HT1080 (cell line): ENCODE data around the gene MTURN. TPM values are rescaled to one million over a fixed set of nuclear protein-coding genes. Genes with fewer than 3 reads are reported as not detected.
A peak's percentile ranks its signal among the peaks of the same experiment; 100 is the strongest.

Experiments
- DNase-seq: peaks from one replicate; pipeline ENCODE4 v3.0.0-alpha.2; 2015; ENCODE audit warnings: low read depth
- total RNA-seq: library from RNA; depleted of rRNA; stranded (reverse); fragments of >200 nt; shearing (Covaris generic); gene quantifications from 2 replicates; pipeline ENCODE4 v1.2.3, GENCODE V29; 2014

MTURN gene
- total RNA-seq, 1 experiment from 2014 or later, result 2.4 TPM

DNA sequence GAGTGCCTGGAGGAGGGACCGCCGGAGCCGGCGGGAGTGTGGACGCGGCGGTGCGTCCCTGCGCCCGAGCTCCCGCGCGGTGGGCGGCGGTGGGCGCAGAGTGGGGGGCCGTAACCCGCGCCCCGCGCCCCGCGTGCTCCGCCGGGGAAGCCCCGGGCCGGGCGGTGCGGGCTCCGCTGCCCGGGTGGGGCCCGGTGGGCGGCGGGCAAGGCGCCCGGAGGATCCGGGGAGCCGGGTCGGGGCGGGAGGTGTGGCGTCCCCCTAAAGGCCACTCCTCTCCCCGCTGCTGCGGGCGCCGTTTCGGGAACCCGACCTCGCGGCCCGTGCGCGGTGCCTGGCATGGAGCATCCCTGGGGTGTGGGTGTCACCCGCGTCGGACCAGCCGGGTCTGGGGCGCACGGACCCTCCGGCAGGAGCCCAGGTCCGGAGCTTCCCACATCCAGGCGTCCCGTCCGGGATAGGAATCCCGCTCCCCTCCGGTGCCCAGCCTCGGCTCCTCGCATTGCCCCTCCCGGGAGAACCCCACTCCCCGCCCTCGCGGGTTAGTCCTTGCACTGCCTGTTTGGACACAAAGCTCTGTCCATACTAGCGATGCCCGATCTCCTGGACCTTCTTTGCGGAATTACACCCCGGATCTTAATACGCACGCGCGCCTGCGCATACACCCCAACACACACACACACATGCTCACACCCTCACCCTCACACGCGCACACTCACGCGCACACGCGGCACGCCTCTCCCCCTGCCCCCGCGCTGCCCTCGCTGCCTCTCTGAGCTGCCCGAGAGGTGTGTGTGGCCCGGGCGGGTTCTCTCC is 723 bp downstream of the MTURN start:
- peak; percentile 21 for DNase-seq

DNA sequence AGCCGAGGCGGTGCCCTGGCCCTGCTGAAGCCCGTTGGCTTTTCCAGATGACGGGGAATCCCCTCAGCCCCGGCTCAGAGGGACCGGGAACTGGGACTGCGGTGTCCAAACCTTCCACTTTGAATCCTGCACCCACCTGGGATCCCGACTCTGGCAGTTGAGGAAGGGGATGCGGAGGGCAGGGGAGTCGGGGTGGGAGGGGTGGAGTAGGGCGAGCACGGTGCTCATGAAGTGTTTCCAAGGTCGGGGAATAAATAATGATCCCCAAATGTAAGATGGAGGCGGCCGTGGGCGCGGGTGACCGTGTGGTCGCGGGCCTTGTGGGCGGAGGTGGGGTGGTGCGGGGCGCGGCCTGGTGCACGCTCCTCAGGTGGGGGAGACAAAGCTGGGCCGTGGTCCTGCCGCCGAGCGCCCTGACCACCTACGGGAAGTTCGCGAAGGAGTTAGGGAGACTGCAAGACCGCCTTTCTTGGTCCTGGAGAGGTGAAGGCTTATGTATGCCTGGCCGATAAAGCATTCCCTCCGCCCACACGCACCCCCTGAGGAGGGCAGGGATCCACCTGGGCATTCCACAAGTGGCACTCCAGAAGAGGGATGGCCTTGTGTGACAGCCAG is 1.4 kb downstream of the MTURN start:
- no peak for DNase-seq

DNA sequence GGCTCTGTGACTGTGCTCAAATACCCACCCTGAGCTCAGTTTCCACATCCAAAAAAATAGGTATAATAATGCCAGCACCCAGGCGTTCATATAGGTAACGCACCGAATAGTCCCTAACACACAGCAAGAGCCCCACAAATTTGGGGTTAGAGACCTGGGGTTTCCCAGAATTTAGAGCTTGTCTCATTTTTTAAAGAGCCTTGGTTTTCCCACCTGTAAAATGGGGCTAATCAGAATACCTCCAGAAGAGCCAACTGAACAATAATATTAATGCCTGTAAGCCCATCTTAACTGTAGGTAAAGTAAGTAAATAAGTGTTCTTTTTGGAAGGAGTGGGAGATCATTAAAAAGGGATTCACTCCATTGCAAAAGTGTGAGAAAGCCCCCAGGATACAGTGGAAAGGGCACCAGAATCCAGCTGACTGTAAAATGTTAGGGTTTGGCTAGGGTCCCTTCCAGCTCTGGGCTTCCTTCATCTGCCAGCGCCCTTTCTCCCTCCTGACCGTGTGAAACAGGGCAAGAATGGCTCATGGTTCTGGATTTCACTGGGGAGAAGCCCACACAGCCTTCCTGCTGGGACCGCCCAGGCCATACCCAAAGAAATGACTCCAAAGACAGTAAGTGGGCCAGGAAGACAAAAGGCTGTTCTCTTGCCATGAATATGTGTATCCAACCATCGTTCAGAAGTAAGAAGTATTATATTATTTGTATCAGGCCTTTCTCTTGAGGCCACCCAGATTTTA is 2.1 kb downstream of the MTURN start:
- DNase-seq, result no peak

DNA sequence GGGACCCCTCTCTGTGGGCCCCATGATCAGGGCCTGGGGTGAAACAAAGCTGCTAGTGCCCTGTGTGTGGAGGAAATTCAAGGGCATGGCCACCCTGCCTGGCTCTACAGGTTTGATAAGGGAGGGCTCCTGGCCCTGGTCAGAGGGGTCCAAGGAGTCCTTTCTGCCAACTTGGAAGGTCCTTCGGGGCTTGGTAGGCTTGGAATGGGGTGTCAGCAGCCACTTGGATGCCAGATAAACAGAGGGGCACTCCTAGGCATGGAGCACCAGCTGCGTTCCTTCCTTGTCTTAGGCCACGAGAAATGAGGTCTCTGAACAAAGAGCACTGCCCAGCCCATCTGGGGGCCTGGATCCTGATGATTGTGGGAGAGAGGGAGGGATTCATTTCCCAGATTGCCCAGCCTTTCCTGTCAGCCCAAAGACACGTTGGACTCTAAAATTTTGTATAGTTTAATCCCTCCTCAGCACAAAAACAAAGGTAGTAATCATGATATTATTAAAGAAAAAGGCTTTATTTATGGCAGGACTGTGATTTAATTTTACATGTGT is 5.1 kb downstream of the MTURN start:
- DNase-seq, result no peak

DNA sequence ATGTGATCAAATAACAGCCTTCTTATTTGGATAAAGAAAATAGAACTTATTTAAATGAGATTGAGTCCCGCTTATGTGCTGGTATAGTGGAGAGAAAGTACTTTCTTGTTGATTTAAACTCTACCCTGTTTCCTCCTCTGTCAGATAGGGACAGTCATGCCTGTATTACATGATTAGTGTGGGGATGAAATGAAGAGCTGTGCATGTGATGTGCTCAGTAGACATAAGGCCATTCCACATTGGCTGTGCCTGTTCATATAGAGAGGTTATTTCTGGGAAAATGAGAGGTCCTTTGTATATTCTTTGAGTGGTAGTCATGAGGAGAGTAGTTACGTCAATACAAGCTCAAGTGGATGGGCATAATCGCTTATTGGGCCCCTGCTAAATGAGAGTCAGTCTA is 5.7 kb downstream of the MTURN start:
- DNase-seq, result no peak

DNA sequence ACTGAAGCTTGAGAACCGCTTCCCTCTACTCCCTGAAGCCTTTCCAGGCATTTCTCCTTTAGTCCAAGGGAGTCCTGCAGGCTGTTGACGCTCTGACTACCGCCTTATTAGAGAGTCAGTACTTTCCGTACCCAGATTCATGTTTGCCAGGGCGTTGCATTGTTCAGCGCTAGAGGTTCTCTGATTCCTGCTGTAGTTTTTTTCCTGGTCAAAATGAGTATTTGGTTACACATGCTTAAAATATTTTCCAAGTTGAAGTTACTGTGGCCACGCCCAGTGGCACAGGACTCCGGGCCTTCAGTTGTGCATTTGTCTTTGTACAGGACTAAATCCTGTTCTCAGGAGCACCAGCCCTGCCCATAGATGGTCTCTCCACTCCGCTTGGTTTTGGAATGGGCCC is 7.9 kb downstream of the MTURN start:
- DNase-seq, result peak; percentile 48

DNA sequence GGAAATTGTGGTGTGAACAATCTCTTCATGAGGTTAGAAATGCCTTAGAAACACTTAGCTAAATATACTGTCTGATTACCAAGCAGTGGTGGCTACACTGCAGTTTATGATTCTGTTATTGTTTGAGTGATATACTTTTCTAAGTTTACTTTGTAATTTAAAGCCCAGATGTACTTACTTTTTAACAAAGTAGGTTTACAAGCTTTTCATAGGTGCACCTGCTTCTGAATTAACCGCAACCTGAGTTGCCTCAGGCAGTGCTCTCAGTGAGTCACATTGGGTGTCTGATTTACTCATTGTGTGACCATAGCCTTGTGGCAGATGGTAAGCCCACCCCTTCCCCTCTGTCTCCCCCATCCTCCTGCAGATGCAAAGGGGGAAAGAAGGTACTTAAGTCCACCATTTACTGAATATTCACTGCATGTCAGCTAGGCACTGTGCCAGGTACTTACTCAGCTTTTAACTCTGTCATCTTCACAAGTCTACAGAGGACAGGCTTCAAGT is 9.0 kb downstream of the MTURN start:
- peak; percentile 51 for DNase-seq

DNA sequence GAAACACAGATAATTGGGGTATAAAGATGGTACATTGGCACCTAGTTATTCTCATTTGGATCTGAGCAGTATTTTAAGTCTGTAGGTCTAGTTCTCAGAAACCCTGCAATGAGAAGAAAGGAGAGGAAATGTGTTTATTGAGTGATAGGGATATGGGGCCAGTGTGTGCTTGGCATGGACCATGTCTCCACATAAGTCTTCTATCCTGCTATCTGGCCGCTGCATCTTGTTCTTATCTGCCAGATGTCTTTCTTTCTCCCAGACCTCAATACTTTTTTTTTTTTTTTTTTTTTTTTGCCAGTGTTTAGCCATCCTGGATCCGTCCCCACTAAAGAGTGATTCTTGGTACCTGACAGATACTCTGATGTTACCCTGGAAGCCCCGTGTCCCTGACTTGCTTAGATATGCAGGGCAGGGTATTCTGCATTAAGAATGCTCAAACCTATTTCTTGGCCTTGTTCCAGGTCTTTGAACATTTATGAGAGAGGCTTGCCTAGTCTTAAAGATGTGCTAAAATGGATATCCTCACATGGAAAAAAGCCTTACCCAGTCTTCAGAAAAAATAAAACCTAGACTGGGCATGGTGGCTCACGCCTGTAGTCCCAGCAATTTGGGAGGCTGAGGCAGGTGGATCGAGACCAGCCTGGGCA is 10.0 kb downstream of the MTURN start:
- DNase-seq, result no peak

DNA sequence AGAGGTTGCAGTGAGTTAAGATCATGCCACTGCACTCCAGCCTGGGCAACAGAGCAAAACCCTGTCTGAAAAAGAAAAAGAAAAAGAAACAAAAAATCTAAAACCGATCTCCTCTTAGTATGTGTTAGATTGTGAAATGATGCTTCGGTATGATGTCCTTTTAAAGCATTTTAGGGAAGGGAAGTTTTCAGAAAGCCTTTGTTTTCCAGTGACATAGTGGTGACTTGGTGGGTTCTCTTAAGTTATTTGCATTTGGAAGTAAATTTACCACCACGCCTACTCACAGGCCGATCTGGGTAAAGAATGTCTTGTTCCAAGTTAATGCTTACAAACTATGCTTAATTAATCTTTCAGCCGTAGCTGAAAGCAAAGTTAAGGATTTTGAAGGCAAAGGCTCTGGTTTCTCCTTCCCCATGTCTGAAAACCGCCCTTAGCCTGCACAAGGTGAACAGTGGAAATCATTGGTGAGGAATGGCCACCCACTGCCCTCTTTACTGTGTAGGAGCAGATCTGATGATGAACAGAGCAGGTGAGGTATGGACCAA is 10.7 kb downstream of the MTURN start:
- DNase-seq, result no peak

DNA sequence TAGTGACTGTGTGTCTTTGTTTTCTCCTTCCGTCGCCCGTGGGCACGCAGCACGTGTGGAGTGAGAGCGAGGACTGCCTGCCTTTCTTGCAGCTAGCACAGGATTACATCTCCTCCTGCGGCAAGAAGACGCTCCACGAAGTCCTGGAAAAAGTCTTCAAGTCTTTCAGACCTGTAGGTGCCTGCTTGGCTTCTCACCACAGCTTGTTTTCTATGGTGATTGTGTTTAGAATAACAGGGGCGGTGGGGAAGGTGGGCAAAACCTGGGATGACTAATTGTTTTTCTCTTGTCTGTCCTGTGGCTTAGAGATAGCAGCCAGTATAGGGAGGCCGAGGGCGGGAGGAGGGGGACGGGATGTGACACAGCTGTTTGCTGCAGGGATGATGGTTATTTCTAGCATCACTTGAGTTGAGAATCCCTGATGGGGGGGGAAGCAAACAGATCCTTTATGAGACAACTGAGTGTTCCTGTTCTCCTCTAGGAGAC is 11.4 kb downstream of the MTURN start:
- DNase-seq, result peak; percentile 53

DNA sequence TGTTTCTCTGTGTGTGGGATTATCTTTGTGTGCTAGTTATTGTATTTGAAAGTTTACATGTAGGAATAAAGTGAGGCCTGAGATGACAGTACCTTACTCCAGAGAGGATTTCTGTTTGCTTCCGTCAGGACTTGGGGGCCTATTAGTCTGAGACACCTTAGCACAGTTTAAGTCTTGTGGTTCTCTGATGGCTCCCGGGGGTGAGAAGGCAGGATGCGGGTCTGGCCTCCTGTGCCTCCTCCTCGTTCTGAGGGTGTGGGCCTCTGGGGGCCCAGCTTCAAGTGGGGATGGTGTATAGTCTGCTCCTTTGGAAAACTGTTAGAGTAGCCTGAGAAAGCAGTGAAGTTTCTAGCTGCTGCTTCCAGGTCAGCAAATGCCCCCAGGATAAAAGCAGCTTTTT is 12.4 kb downstream of the MTURN start:
- no peak for DNase-seq

DNA sequence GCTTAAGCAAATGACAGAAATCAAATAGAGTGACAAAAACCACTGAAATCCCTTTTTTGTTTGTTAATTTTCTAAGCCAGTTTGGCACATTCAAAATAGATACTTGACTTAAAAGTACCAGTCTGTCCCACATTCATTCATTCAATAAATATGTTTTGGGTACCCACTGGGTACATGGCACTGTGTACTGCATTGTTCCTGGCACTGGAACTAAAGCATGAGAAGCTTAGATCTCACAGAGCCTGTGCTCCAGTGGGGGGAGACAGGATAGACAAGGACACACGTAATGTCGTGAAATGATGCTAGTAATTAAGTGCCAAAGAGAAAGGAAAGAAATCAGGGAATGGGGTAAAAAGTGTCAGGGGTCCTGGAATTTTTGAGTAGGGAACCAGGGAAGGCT is 13.0 kb downstream of the MTURN start:
- DNase-seq, result no peak

DNA sequence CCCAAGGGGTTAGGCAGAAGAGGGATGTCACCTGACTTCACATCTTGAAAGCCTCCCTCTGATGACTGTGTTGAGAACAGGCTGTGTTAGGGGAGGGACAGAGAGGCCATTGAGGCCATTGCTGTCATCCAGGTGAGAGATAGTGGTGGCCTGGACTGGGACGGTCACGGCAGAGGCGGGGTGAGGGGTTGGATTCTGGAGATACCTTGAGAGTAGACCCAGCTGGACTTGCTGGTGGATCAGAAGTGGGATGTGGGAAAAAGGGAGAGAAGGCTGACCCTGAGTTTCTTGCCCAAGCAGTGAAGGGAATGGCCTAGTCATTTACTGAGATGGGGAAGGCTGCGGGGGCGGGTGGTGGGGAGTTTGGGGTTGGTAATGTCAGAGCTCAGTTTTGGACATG is 13.6 kb downstream of the MTURN start:
- no peak for DNase-seq

DNA sequence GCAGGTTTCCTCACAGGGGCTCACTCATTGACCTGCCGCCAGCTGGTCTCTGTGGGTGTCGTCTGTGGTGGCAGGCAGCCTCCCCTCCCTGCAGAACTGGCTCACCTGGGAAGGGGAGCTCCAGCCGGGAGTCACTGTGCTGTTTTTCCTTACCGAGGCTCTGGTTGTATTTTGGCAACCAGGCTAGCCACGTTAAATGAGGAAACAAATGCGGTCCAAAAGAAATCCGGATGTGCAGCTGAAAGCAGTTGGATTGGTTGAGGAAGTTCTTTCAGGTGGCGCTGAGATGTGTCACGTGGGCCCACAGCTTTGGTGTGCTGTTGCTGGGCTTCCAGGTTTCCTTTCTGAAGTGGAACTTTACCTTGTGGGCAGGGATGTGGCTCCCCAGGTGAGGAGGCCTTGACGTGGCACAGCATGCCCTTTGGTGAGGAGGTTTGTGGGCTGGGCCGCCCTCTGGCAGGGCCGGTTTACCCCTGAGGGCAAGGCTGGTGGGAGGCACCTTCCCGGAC is 14.2 kb downstream of the MTURN start:
- DNase-seq, result no peak

DNA sequence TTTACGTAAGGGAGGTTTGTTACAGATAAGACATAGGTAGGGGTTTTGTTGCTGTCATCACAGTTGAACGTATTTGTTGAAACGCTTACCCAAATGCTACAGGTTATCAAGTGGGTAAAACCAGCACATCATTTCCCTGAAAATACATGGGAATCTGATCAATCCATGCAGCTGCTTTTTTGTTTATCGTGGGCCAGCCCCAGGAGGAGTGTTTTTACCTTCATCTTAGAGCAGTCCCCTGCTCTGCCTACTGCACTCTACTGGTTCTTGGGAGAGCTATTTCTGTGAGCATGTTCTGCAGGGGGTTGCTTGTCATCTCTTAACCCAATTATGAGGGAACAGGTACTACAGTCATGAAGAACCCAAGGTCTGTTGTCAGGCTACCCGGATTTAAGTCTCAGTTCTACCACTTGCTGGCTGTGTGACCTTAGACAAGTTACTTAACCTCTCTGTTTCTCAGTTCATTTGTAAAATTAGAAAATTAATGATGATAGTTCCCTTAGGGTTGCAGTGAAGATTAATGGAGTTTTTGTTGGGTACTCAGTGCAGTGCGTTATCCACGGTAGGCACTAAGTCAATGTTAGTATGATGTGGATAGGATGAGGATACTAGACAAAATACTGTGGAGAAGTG is 15.0 kb downstream of the MTURN start:
- no peak for DNase-seq

DNA sequence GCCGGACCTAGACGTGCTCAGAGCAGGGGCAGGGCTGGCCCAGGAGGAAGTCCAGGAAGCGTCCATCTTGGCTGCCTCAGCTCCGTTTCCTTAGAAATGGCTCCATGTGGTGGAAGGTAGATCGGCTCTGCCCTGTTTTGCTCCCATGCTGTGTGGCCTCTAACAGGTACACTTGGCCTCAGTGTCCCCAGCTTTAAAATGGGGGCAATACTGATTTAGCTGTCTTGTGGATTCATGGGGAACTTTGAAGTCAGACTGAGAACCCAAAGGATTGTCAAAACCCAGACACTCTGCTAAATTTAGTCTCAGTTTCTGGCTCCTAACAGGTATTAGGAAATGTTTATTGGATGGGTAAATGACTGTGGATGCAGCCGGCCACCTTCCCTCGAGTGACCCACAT is 15.9 kb downstream of the MTURN start:
- no peak for DNase-seq

DNA sequence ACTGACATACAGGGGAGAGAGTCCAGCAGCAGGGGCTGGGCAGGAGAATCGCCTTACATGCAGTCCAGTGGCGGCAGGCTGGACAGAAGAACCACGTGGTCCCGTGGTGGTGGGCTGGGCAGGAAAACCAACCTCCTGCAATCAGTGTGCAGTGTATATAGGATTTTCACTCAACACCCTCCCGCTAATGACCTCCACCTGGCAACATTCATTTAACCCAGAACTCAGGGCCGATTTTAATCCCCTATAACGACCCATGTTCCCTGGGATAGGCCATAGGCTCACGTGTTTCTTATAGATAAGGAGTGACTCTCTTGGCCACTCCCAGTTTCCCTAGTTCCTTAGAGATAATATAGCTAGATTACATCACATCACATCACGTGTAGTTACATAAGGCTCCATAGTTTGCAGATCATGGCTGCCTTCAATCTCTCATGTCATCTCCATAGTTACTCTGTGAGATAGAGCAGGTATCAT is 19.4 kb downstream of the MTURN start:
- no peak for DNase-seq

DNA sequence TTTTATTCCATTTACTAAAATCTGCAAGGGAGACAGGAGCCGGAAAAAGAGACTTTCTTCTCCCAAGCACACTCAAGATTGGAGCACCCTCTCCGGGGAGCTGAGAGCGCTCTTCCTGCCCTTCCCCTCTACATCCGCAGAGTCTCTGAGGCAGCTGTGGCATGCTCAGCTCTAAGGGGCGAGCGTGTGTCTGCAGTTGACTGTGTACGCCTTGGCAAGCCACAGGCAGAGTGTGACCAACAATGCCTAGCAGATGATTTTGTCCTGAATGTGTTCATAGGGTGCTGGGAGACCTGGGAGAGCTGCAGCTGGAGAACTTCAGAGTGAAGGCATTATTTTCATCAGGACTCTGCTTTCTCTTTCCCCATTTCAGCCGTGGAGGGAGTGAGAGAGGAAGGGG is 20.7 kb downstream of the MTURN start:
- no peak for DNase-seq

DNA sequence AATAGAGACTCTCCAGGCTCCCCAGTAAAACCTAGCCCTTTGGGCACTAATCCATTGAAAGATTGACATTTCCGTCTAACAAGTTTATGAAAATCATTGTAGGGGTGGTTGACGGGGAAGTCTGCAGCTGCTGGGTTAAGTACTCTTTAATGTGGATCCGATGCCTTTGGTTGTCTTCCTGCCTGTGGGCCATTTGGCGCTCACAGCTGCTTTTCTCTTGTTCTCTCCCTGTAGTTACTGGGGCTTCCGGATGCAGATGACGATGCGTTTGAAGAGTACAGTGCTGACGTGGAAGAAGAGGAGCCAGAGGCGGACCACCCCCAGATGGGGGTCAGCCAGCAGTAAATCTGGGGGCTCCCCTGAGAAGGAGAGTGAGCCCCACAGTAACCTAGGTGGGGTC is 22.4 kb downstream of the MTURN start:
- DNase-seq, result no peak

DNA sequence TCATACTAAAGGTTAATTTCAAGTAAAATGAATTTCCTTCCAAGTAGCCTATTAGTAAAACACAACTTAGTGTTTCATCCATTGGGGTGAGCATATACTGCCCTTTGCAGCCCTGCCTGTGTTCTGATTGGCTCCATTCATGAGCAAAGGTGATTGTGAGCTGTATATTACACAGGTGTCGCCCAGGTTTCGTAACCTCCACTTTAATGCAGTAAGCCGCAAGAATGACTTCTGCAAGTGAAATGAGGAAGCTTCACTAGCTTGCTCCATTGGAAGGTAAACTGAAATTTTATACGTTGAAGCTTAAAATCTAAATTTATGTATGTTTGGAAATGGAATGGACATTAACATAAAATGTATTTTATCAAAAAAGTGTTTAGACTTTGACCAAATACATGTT is 24.4 kb downstream of the MTURN start:
- DNase-seq, result no peak
